Fibroblast of the aortic adventitia (primary cell): ENCODE results near the gene HERC5. TPM values are rescaled to one million over a fixed set of nuclear protein-coding genes. Genes with fewer than 3 reads are reported as not detected.

Source experiments
- DNase-seq: peaks from one replicate; pipeline ENCODE4 v3.0.0-alpha.2; 2010; ENCODE audit warnings: low read depth
- H3K4me3 ChIP-seq: 2 replicates; pipeline ENCODE4 v1.5.1; 2011; ENCODE audit warnings: low read depth, mild to moderate bottlenecking, control low read depth, low read length, moderate library complexity
- CTCF ChIP-seq: IDR thresholded peaks from 2 replicates; pipeline ENCODE4 v1.5.1; 2011; ENCODE audit warnings: mild to moderate bottlenecking, low read length, control low read depth, inconsistent platforms; ENCODE audit not compliant: insufficient read depth
- total RNA-seq: library from RNA; depleted of rRNA; stranded (reverse); fragments of >200 nt; gene quantifications from 2 replicates; pipeline ENCODE4 v1.2.3, GENCODE V29; 2012; ENCODE audit warnings: low replicate concordance

The HERC5 gene
- total RNA-seq, 1 donor: 1.5 TPM

DNA sequence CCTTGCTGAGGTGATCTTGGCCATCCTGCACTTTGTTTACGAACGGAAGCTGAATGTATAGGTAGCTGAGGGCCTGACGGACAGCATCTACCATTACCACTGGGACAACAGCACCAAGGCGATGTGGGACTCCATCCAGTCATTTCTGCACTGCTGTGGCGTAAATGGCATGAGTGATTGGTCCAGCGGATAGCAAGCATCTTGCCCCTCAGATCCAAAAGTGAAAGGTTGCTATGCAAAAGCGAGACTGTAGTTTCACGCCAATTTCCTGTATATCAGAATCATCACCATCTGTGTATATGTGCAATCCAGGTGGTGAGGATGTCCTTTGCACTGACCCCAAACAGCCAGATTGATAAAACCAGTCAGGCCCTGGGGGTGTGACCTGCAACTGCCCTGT lies 70.9 kb downstream of the HERC5 start:
- no peak overlapping the region for H3K4me3 ChIP-seq
- DNase-seq: no peak
- TF ChIP-seq CTCF: no peak

DNA sequence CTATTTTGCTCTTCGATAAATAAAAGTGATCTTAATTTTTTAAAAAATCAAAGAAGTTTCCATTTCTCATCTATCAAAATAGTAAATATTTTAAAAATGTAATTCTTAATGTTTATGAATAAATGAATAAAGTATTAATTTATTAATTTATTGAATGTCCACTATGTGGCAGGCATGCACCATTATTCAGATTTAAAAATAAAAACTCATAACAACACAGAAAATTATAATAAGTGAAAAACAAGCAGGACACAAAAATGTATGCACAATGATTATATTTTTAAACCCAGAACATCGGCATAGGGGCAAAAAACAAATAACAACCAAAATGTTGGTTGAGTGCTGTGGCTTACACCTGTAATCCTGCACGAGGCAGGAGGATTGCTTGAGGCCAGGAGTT lies 71.9 kb downstream of the HERC5 start:
- DNase-seq: peak; percentile 44
- H3K4me3 ChIP-seq: no peak overlapping the region
- TF ChIP-seq CTCF: no peak

DNA sequence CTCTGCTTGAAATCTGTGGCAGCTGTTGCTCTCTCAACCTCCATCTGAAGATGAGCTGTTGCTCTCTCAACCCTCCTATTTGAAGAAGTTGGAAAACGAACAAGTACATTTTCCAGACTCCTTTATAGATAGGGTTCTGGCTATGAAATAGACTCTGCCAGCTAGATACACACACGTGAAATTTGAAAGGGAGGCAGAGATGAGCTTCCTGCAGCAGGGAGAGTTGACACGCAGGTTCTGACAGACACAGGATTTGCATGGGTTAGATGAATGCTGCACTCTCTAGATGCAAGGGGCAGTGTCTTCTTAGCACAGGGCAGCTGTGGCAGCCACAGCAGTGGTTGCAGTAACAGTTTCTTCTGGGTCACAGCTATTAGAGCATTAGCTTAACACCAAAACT lies 74.6 kb downstream of the HERC5 start:
- TF ChIP-seq CTCF: no peak
- H3K4me3 ChIP-seq: no peak overlapping the region
- no peak for DNase-seq

- TF ChIP-seq CTCF: no peak
- H3K4me3 ChIP-seq: no peak overlapping the region
- peak; percentile 66 for DNase-seq
Measured at GRCh38 chr4:88533088-88533790, 76.3 kb downstream of the HERC5 start.

- TF ChIP-seq CTCF: no peak
- H3K4me3 ChIP-seq: no peak overlapping the region
- peak; percentile 68 for DNase-seq
Measured at GRCh38 chr4:88533937-88534750, 77.2 kb downstream of the HERC5 start.

GRCh38 chr4:88535090-88535755 lies 78.3 kb downstream of the HERC5 start:
- no peak overlapping the region for H3K4me3 ChIP-seq
- no peak for DNase-seq
- no peak for TF ChIP-seq CTCF
